ENCODE data around the gene KAT2A. TPM values are rescaled to one million over a fixed set of nuclear protein-coding genes. Genes with fewer than 3 reads are reported as not detected.

The KAT2A gene
- polyA plus RNA-seq, 3 donors: 1.9 to 68.7 (median 2.0) TPM

DNA sequence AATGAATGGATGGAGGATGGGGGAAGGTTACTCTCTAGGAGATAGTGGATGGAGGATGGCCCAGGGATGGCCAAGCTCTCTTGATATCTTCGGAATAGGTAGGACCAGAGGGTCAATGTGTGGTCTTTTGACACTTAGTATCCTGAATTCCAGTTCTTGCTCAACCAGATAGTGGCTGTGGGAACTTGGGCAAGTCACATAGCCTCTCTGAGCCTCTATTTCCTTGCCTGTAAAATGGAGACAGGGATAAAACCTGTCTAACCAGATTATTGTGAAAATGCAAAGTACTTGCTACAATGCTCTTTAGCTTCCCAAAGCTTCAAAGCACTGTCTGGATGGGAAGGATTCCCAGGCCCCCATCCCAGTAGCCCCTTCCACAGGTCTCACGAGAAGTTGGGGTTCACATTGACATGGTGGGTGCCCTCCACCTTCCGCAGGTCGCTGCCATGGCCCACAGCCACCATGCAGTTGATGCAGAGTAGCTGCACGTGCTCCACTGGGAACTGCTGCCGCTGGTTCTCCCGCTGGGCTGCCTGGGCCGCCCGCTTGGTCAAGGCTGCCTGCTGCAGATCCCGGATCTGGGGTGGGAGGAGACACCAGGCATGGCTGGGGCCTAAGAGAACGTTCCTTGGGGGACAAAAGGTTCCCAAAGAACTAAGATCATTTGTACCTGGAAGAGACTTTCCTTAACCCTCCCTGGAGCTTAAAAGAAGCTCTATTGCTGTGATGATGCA is 17.8 kb downstream of the KAT2A start:
- H3K4me2 ChIP-seq (replicated peaks; ENCODE audit: extremely low read depth, low read length, poor library complexity, severe bottlenecking): no peak overlapping the region
- H3K36me3 ChIP-seq (replicated peaks in 1 of 2; ENCODE audit: control insufficient read depth in 1 of 2, insufficient read depth in 2 of 2, low read length in 2 of 2): peaks cover 9 to 34% of the 10 kb centered on the region in 2 donors
- no peak overlapping the region for H3K27ac Mint-ChIP-seq
- DNase-seq: no peak
- no peaks in the 10 kb centered on the region for H4K20me1 ChIP-seq (ENCODE audit: insufficient read depth, low read length)
- peaks cover 35 to 44% of the 10 kb centered on the region in 2 donors for H3K36me3 Mint-ChIP-seq
- TF ChIP-seq, protein P1, sequence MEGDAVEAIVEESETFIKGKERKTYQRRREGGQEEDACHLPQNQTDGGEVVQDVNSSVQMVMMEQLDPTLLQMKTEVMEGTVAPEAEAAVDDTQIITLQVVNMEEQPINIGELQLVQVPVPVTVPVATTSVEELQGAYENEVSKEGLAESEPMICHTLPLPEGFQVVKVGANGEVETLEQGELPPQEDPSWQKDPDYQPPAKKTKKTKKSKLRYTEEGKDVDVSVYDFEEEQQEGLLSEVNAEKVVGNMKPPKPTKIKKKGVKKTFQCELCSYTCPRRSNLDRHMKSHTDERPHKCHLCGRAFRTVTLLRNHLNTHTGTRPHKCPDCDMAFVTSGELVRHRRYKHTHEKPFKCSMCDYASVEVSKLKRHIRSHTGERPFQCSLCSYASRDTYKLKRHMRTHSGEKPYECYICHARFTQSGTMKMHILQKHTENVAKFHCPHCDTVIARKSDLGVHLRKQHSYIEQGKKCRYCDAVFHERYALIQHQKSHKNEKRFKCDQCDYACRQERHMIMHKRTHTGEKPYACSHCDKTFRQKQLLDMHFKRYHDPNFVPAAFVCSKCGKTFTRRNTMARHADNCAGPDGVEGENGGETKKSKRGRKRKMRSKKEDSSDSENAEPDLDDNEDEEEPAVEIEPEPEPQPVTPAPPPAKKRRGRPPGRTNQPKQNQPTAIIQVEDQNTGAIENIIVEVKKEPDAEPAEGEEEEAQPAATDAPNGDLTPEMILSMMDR (IDR thresholded peaks at IDR 0.05): no peak
- H3K79me2 ChIP-seq (ENCODE audit: insufficient read depth, low read length): no peaks in the 10 kb centered on the region
- 100% methylated on average over 10 of the region's 11 CpGs for WGBS (ENCODE audit: insufficient coverage)
- H3K27me3 ChIP-seq (ENCODE audit: control insufficient read depth in 2 of 2, insufficient read depth in 2 of 2, low read length in 2 of 2): peaks cover 0 to 7% of the 10 kb centered on the region in 2 donors
- H3K4me1 Mint-ChIP-seq: peaks cover 14% of the 10 kb centered on the region
- H3K4me3 Mint-ChIP-seq: no peak overlapping the region
- H3K4me3 ChIP-seq (replicated peaks in 1 of 3; ENCODE audit: low read depth in 2 of 3, low read length in 3 of 3): no peak overlapping the region
- H3K9me3 ChIP-seq (replicated peaks in 1 of 2; ENCODE audit: control insufficient read depth in 1 of 2, insufficient read depth in 1 of 2, low read length in 2 of 2): no peaks in the 10 kb centered on the region
- H3K4me1 ChIP-seq (ENCODE audit: control insufficient read depth in 1 of 2, insufficient read depth in 2 of 2, low read length in 2 of 2): peaks cover 11 to 14% of the 10 kb centered on the region in 2 donors
- no peak overlapping the region for H3K9ac ChIP-seq (ENCODE audit: insufficient read depth, low read length, poor library complexity, severe bottlenecking)
- intact Hi-C loops (cut with micrococcal nuclease): loop anchor here (5.0 kb wide), 2 partner anchors 36 to 76 kb away; no protein-coding TSS in a partner anchor
- no peaks in the 10 kb centered on the region for H3K9me3 Mint-ChIP-seq
- peaks cover 9 to 16% (median 10%) of the 10 kb centered on the region in 3 donors for H3K27me3 Mint-ChIP-seq (ENCODE audit: low read depth in 3 of 3)
- H2AFZ ChIP-seq (ENCODE audit: insufficient read depth, low read depth, low read length, poor library complexity, severe bottlenecking): no peak overlapping the region
- no peak overlapping the region for H3K27ac ChIP-seq (ENCODE audit: low read depth in 1 of 2, low read length in 2 of 2)

DNA sequence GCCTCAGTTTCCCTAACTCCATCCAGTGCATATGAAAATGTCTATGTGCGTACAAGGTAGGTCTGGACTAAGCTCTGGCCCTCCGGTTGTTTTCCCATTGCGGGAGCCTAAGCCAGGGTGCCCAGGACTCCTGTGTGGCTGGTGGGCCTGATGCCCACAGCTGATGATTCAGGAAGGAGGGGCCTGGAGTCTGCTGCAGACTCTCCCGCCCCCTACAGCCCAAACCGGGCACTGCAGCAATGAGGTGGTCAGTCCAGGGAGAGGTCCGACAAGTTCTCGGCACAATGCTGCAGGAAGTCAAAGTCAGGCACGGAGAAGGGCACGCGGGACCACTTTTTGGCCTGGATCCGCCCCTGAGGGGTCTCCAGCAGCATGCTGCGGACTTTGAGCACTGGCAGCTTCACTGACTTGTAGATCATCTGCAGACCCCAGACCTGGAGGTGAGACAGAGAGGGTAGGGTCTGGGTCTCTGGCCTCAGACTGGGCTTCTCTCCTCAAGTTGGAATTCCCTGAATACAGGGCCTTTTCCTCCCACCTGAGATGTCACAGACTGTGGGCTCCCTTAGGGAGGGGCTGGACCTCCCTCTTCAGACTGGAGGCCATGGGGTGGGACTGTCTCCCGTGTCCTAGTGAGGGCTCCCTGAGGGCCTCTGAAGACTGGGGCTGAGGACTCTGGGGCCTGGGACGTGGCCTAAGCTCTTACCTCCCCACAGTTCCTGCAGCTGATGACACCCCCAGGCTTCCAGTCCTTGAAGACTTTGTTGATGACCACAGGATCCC is 19.5 kb downstream of the KAT2A start:
- H3K36me3 ChIP-seq (replicated peaks in 1 of 2; ENCODE audit: control insufficient read depth in 1 of 2, insufficient read depth in 2 of 2, low read length in 2 of 2): peaks cover 9 to 32% of the 10 kb centered on the region in 2 donors
- WGBS (ENCODE audit: insufficient coverage): 57% methylated on average over 13 of the region's 14 CpGs
- peaks cover 24 to 27% (median 26%) of the 10 kb centered on the region in 3 donors for H3K27me3 Mint-ChIP-seq (ENCODE audit: low read depth in 3 of 3)
- no peak overlapping the region for H3K27ac Mint-ChIP-seq
- TF ChIP-seq, protein P1 (IDR thresholded peaks at IDR 0.05): peak; percentile 79
- H3K9me3 Mint-ChIP-seq: no peaks in the 10 kb centered on the region
- no peak overlapping the region for H3K4me3 Mint-ChIP-seq
- H3K9me3 ChIP-seq (replicated peaks in 1 of 2; ENCODE audit: control insufficient read depth in 1 of 2, insufficient read depth in 1 of 2, low read length in 2 of 2): no peaks in the 10 kb centered on the region
- H4K20me1 ChIP-seq (ENCODE audit: insufficient read depth, low read length): no peaks in the 10 kb centered on the region
- H3K4me1 ChIP-seq (ENCODE audit: control insufficient read depth in 1 of 2, insufficient read depth in 2 of 2, low read length in 2 of 2): peaks cover 6 to 7% of the 10 kb centered on the region in 2 donors
- H3K27me3 ChIP-seq (ENCODE audit: control insufficient read depth in 2 of 2, insufficient read depth in 2 of 2, low read length in 2 of 2): peaks cover 13 to 22% of the 10 kb centered on the region in 2 donors
- intact Hi-C loops (cut with micrococcal nuclease): loop anchor here (5.0 kb wide), 2 partner anchors 34 to 74 kb away; no protein-coding TSS in a partner anchor
- H3K36me3 Mint-ChIP-seq: peaks cover 32 to 40% of the 10 kb centered on the region in 2 donors
- H2AFZ ChIP-seq (ENCODE audit: insufficient read depth, low read depth, low read length, poor library complexity, severe bottlenecking): no peak overlapping the region
- DNase-seq: peak; percentile 45 to 56 (median 47)
- no peak overlapping the region for H3K27ac ChIP-seq (ENCODE audit: low read depth in 1 of 2, low read length in 2 of 2)
- H3K4me1 Mint-ChIP-seq: peaks cover 14% of the 10 kb centered on the region
- H3K4me2 ChIP-seq (replicated peaks; ENCODE audit: extremely low read depth, low read length, poor library complexity, severe bottlenecking): no peak overlapping the region
- H3K9ac ChIP-seq (ENCODE audit: insufficient read depth, low read length, poor library complexity, severe bottlenecking): peak overlapping the region; percentile 15
- H3K4me3 ChIP-seq (replicated peaks in 1 of 3; ENCODE audit: low read depth in 2 of 3, low read length in 3 of 3): no peak overlapping the region
- H3K79me2 ChIP-seq (ENCODE audit: insufficient read depth, low read length): no peaks in the 10 kb centered on the region

Measured in CD14-positive monocyte (primary cell).